ENCODE results near the gene TMEM154. TPM values are rescaled to one million over a fixed set of nuclear protein-coding genes. Genes with fewer than 3 reads are reported as not detected.

Gene TMEM154
- total RNA-seq, 1 donor from 2014 or later: 1.9 TPM

DNA sequence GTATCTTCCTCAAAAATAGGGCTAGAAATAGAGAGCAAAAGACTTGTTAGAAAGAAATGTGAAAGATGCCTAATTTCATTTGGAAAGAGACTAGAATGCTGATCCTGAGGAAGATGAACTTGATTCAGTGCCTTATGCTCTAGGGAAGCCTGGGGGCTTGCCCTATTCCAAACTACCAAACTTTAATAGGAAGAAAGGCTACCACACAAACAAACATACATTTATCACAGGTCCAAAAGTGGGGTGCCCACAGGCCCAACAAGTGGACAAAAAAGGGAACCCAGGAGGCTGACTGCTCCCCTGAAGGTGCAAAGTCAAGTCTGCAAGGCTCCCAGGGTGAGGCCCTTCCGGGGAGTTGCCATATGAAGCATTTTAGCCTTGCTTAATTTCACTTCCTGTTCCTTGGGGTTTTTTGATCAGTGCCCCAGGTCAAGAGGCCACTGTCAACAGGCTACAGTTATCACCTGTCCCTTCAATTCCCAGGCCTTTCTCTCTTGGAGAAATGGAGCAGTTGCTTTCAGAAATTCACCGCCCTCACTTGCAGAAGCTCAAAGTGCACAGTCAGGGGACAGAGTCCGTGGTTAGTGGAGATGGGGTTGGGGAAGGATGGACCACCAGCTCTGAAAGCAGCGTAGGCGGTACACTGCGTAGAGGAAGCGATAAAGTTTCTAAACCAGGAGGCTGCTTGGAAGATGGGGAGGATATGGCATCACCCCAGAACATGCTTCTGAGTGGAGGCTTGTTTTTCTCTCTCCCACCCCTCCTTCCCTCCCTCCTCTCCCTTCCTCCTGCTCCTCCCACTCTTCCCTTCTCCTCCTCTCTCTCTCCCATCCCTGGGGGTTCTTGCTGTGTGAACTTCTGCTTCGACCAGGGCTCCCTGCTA, 36.4 kb downstream of the TMEM154 start:
- DNase-seq (peak; percentile 50), ATAC-seq (ENCODE audit: poor library complexity) (peak; percentile 47)
- intact Hi-C loops (cut with DNase I): loop anchor here (10.0 kb wide), 1 partner anchor 91 kb away; no protein-coding TSS in a partner anchor

- intact Hi-C loops (cut with DNase I): loop anchor here (10.0 kb wide), 1 partner anchor 95 kb away; no protein-coding TSS in a partner anchor
- ATAC-seq (ENCODE audit: poor library complexity) (peak; percentile 52), DNase-seq (no peak)
These were observed 39.5 kb downstream of the TMEM154 start for GRCh38 chr4:152640058-152640921.

DNA sequence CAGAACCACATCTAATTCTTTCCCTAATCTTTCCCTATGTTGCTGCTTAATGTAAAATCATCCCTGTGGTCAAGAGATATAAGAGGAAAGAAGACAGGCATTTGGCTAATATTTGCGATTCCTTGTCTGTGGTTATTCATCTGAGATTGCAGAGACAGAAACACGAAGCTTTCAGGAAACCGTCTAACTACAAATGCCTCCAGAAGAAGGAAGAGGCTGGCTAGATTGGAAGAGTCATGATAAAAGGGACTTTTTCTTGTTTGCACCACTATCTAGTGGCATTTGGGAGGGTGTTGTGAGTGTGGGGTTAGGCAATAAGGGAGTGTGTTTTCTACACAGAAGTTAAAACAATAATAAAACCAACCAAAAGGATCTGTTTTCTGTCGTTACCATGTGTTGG, 43.9 kb downstream of the TMEM154 start:
- ATAC-seq (ENCODE audit: poor library complexity) (no peak), DNase-seq (no peak)
- intact Hi-C loops (cut with DNase I): loop anchor here (5.0 kb wide), 1 partner anchor 134 kb away; no protein-coding TSS in a partner anchor

GRCh38 chr4:152634110-152634760, 45.6 kb downstream of the TMEM154 start:
- DNase-seq (no peak), ATAC-seq (ENCODE audit: poor library complexity) (no peak)
- intact Hi-C loops (cut with DNase I): no loop called here

GRCh38 chr4:152633118-152633517, 46.7 kb downstream of the TMEM154 start:
- intact Hi-C loops (cut with DNase I): no loop called here
- ATAC-seq (ENCODE audit: poor library complexity) (no peak), DNase-seq (no peak)

DNA sequence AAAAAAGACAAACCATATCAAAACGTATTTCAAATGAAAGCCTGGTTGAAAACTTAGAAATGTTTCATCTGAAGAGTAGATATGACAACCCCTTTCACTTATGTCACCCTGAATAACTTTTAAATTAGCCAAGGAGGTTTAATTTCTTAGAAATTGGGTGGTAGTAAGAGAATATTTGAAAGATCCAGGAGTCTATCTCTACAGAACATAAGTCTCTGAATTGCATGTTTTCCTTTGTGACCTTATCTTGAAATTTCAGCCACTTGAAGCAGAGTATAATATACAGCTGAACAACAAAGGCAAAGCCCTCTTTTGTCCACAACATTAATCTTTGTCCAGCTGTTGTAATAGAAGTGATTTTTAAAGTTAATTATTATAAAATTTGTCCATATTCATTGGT, 49.5 kb downstream of the TMEM154 start:
- intact Hi-C loops (cut with DNase I): no loop called here
- no peak for ATAC-seq (ENCODE audit: poor library complexity)
- DNase-seq: no peak

- ATAC-seq (ENCODE audit: poor library complexity): no peak
- intact Hi-C loops (cut with DNase I): no loop called here
These were observed 49.9 kb downstream of the TMEM154 start for GRCh38 chr4:152629908-152630307.

DNA sequence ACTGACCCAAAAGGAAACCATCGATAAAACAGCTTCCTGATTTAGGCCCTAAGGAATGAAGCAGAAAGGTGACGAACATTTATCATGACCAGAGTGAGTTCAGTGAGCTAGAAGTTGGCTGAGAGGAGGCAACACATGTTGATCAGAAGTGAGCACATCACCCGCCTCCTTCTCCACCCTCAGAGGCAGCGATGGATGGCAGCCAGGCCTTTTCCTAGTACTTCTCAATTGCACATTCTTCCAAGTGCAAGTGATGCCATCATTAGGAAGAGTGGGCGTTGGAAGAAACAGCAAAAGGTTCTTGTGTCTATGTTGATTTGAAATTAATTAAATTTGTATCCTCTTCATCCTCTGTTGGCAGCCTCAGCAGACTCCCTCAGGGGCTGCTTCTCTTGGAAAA, 51.7 kb downstream of the TMEM154 start:
- DNase-seq (peak; percentile 53), ATAC-seq (ENCODE audit: poor library complexity) (no peak)
- intact Hi-C loops (cut with DNase I): no loop called here

More at GRCh38 chr4:152629908-152630307, 49.9 kb downstream of the TMEM154 start:
- no peak for DNase-seq

GRCh38 chr4:152626790-152627189, 53.0 kb downstream of the TMEM154 start:
- no peak for ATAC-seq (ENCODE audit: poor library complexity)
- no peak for DNase-seq
- intact Hi-C loops (cut with DNase I): no loop called here

- DNase-seq (no peak), ATAC-seq (ENCODE audit: poor library complexity) (no peak)
- intact Hi-C loops (cut with DNase I): no loop called here
These were observed 58.9 kb downstream of the TMEM154 start for GRCh38 chr4:152620915-152621314.

DNA sequence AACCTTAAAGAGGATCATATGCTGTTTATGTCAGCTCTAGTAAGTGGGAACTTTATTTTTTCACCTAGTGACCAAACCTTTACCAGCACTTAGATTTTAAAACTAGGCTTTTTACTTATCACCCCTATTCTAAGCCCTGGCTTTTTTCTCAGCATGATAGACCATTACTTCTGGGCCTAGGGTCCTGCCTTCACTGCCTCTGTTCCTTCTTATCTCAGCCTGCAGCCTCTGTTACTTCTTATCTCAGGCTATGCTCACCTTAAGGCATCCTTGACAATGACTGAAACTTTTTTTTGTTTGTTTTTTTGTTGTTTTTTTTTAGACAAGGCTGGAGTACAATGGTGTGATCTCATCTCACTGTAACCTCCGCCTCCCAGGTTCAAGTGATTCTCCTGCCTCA, 59.6 kb downstream of the TMEM154 start:
- intact Hi-C loops (cut with DNase I): no loop called here
- DNase-seq (no peak), ATAC-seq (ENCODE audit: poor library complexity) (no peak)

DNA sequence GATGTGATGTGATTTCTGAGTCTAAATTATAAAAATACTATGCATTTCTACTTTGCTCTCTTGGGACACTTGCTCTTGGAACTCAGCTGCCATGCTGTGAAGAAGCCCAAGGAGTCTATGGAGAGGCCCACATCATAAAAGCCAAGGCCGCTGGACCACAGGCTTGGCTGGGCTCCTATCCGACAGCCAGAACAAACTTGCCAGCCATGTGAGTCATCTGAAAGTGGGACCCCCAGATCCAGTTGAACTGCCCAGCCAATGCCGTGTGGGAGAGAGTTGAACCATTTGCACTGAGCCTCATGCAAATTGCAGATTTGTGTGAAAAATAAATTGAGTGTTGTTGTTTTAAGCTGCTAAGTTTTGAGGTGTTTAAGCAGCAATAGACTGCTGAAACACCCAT, 60.2 kb downstream of the TMEM154 start:
- intact Hi-C loops (cut with DNase I): no loop called here
- ATAC-seq (ENCODE audit: poor library complexity) (no peak), DNase-seq (no peak)

DNA sequence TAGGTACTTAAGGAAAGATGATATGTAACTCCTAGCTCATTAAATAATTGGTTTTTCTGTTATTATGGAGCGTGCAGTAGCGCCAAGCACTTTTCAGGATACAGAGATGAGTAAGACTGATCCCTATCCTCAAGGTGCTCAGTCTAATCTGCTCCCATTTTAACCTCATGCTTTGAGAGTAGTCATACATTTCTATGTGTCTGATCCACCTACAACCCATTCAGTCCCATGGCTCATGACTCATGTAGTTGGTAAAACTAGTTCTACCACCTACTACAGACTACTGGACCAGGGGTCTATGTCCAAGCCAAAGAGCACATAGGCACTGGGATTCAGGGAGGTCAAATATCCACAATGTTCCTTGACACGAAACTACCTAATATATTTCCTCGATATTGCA, 60.8 kb downstream of the TMEM154 start:
- DNase-seq (no peak), ATAC-seq (ENCODE audit: poor library complexity) (no peak)
- intact Hi-C loops (cut with DNase I): no loop called here

- ATAC-seq (ENCODE audit: poor library complexity) (no peak), DNase-seq (no peak)
- intact Hi-C loops (cut with DNase I): no loop called here
These were observed 63.0 kb downstream of the TMEM154 start for GRCh38 chr4:152616804-152617203.

- DNase-seq: no peak
- no peak for ATAC-seq (ENCODE audit: poor library complexity)
These were observed 65.7 kb downstream of the TMEM154 start for GRCh38 chr4:152613841-152614721.

GRCh38 chr4:152613351-152613750, 66.4 kb downstream of the TMEM154 start:
- ATAC-seq (ENCODE audit: poor library complexity): no peak
- DNase-seq: no peak

More at GRCh38 chr4:152613841-152614721, 65.7 kb downstream of the TMEM154 start:
- intact Hi-C loops (cut with DNase I): no loop called here

GRCh38 chr4:152610131-152610530, 69.7 kb downstream of the TMEM154 start:
- intact Hi-C loops (cut with DNase I): no loop called here
- ATAC-seq (ENCODE audit: poor library complexity): no peak
- no peak for DNase-seq

More at GRCh38 chr4:152613351-152613750, 66.4 kb downstream of the TMEM154 start:
- intact Hi-C loops (cut with DNase I): no loop called here

DNA sequence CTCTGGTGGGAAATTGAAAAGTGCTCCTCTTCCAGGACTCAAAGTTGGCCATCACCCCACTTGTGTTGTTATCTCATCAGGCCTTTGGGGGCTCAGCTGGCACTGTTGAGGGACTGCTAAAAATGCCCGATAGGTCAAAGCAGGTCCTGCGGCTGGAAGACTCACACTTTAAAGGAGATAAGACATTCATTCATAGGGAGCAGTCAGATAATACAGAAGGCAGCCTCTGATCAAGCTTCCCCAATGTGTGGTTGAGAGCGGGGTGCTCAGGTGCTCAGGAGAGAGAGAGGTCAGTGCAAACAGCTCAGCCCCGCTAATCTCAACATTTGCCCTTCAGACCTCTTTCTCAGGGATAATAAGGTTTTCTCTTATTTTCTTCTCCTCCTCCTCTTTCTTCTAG, 70.3 kb downstream of the TMEM154 start:
- no peak for ATAC-seq (ENCODE audit: poor library complexity)
- DNase-seq: no peak
- intact Hi-C loops (cut with DNase I): no loop called here

All from Right ventricle myocardium superior (tissue), 1 donor.